GM12874 (cell line): ENCODE data around the gene GNB3.

Experiments
- TF ChIP-seq, protein P1 (sequence below): IDR thresholded peaks from 2 replicates; pipeline ENCODE4 v1.5.1; 2011; ENCODE audit warnings: low read depth, mild to moderate bottlenecking, control low read depth, low read length, moderate library complexity; ENCODE audit not compliant: insufficient read depth

The GNB3 gene

DNA sequence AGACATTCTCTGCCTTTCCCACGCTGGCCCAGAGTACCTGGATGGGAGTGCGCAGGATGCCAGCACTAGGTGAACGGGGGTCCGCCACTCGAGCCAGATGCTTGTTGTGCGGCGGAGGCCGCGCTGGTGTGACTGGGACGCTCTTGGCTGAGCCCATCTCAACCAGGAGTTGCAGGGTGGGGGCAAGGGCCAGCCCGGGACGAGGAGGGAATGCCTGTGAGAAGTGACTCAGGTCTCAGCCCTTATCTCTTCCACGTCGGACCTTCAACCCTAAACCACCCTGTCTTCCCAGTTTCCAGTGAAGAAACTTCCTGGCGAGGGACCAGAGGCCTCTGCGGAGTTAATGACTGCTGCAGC lies 10.0 kb downstream of the GNB3 start:
- TF ChIP-seq, protein P1, sequence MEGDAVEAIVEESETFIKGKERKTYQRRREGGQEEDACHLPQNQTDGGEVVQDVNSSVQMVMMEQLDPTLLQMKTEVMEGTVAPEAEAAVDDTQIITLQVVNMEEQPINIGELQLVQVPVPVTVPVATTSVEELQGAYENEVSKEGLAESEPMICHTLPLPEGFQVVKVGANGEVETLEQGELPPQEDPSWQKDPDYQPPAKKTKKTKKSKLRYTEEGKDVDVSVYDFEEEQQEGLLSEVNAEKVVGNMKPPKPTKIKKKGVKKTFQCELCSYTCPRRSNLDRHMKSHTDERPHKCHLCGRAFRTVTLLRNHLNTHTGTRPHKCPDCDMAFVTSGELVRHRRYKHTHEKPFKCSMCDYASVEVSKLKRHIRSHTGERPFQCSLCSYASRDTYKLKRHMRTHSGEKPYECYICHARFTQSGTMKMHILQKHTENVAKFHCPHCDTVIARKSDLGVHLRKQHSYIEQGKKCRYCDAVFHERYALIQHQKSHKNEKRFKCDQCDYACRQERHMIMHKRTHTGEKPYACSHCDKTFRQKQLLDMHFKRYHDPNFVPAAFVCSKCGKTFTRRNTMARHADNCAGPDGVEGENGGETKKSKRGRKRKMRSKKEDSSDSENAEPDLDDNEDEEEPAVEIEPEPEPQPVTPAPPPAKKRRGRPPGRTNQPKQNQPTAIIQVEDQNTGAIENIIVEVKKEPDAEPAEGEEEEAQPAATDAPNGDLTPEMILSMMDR = no peak

DNA sequence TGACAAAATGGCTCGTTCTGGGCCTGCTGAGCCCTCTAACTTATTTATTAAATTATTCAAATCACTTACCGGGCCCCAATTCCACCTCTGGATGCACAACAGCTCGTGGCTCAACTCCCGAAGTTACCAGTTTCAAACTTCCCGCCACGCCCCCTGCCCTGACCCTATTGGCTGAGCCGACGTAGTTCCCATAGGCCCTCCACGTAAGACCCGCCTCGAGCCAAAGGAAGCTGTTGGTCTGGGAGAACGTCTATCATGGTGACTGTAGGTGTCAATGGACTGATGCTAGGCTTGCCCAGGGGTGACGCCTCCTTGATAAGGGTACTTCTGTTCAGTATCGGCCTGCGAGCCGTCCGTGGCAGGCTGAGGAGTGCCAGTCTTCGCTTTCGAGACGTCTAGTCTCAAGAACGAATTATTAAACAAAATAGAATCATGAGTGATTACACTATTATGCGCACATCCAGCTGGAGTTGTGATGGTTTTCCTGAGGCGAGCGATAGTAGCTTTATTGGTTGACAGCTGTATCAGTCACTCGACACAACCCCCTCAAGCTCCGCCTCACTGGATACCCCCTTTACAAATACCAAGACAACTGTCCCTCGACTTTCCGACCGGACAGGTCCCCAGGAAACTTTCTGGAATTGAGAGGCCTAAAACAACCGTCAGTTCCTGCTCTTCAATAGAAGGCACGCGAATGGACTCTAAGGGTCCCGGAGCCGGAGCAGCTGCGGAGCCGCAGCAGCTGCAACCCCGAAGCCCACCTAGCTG lies 10.6 kb downstream of the GNB3 start, which contains the start of gene CDCA3:
Gene CDCA3, minus strand, starts transcription at position 134 of the 768 bp plus-strand sequence. CDS start 334 bp downstream, outside the sequence.
- TF ChIP-seq, protein P1 = no peak

DNA sequence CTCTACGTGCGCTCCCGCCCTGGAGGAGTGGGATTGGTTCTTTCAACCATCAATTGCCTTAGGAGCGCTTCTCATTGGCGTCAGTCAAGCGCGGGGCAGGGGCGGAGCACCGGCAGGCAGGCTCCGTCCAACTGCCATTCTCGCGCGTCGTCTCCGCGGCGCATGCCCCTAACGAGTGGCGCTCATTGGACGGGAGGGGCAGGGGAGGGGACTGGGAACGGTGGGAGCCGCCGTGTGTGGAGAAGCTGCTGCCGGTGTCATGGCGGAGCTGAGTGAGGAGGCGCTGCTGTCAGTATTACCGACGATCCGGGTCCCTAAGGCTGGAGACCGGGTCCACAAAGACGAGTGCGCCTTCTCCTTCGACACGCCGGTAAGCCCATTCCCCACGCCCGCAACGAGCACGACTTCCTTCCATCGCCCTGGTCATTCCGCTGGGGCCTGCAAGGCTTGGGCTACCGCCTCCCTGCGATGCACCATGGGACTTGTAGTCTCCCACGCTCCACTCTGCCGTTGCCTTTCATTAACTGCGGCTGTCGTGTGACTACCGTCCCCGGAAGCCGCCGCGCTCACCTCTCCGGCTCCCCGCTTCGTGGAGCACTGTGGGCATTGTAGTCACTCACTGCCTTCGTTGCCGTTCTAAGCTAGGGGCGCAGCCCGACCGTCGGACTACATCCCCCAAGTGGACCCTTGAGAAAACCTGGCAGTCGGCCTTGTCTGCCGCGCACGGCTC lies 11.4 kb downstream of the GNB3 start, which contains the start of gene USP5:
Gene USP5, plus strand, starts transcription at position 230 of the 730 bp plus-strand sequence. Its CDS starts 30 bp downstream, at position 260.
- TF ChIP-seq, protein P1 = no peak

DNA sequence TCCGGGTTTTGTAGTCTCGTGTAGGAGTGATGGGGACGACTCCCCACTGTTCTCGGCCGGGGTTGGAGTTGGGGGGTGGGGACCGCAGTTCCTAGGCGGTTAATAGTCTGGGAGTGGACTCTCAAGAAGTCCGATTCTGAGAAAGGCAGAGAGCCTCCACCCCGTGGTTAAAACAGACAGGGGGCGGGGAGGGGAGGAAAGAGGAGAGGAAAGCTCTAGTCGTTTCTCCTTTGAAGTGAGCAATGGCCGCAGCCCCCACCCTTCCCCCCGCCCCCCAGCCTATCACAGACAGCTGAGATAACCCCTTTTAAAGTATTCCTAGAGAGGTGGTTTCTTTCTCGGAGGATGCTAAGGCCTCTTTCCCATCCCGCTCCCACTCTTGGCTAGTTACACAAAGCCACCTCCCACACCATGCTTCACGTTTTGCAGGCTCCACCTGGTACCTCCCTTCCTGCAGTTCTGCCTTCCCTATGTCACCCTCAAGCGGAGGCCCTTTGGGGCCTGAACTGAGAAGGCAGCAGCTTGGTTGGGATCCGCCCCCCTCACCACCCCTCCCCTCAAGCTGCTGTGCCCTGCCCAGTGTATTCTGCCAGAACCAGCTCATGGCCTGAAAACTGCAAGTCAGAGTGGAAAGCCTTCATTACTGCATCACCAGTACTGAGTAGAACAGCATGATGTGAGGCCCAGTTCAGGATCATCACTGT lies 12.1 kb downstream of the GNB3 start:
- TF ChIP-seq, protein P1 = no peak

DNA sequence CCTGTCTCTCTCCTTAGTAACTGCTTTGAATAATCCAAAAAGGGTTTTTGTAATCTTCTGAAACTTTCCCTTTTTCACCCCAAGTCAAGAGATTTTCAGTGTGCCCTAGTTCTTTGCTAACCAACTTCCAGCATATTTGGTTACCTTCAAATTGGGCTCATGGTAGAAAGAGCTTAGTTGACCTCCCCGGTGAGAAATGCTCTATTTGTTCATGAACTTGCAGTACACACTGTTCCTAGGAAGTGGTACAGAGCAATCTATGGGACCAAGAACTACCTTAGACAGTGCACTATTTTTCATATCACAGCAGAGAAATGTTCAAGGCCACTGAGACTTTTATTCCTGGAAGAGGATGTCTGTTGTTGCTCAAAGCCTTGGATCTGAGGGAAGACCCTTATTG lies 12.9 kb downstream of the GNB3 start:
- TF ChIP-seq, protein P1 = no peak

DNA sequence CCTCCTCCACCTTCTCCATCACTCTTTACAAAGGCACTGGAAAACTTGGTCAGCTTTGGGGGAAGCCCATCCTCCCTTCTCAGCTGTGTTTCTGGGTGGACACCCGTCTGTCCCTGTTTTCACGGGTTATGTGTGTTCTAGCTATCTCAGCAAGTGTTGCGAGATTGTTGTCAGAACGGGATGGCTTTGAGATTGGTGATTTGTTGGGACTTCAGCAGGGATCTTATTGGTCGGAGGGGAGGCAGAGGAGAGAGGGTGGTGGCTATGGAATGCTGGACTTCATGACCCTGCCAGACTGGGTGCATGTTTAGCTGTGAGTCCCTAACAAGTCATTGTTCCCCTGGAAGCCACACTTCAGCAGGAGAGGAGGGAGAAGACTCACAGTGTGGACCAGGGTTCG lies 13.3 kb downstream of the GNB3 start:
- TF ChIP-seq, protein P1 = no peak

DNA sequence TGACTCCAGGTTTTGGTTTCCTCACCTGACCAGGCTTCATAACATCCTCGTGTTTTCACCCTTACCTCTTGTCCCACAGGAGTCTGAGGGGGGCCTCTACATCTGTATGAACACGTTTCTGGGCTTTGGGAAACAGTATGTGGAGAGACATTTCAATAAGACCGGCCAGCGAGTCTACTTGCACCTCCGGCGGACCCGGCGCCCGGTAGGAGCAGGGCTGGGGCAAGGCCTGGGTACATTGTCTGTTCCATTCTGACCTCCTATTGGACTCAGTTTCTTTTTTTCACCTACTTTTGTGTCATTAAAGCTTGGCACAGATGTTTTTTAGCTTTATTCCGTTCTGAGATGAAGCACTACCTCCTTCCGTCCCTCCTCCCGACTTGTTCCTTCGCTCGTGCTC lies 14.6 kb downstream of the GNB3 start:
- TF ChIP-seq, protein P1 = no peak
